HG03442 (cell line): ENCODE results near the gene HOXD3.

Experiments used
- ATAC-seq: cut with Tn5 transposase; IDR thresholded peaks from one replicate; pipeline ENCODE4 v1.9.1; 2021; ENCODE audit warnings: mild to moderate bottlenecking, moderate library complexity; ENCODE audit not compliant: unreplicated experiment

Gene HOXD3

DNA sequence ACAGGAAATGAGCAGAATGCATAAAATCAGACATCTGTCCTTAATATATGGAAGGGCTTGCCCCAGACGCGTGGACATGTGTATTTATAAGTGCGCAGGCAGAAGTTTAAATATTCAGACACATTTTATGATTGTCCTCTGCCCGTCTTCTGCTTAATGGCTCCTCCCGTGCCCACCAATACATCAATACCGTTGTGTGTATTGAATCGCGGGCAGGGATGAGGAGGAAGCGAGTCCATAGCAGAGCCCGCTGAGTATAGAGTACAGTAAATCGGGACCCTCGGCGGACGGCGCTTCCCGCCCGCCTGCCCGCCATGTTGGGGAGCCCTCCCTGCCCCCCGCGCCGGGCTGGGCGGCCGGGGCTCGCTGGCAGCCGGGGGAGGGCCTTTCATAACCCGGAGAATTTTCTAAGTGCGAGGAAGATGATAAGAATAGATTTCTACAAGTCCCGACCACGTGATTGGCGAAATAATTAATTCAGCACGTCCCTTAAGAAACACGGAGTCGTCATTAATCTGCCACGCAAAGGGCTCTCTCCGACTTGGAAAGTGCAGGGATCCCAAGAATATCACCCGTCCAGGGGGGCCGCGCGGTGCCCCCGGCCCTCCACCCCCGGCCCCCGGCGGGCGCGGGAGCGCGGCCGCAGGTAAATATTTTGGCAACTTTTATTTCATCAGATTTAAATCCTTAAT, at the start of gene HOXD3:
Gene HOXD3 (plus strand): TSS at position 501 of the 692 bp plus-strand sequence. CDS start 11,808 bp downstream, outside the sequence.
- no peak for ATAC-seq

DNA sequence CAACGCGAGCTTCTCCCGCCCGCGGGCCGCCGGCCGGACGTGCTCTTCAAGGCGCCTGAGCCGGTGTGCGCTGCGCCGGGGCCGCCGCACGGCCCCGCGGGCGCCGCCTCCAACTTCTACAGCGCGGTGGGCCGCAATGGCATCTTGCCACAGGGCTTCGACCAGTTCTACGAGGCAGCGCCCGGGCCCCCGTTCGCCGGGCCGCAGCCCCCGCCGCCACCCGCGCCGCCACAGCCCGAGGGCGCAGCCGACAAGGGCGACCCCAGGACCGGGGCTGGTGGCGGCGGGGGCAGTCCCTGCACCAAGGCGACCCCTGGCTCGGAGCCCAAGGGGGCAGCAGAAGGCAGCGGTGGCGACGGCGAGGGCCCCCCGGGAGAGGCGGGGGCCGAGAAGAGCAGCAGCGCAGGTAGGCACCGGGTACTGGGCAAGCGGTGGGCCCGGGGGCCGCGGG, 49.4 kb upstream of the HOXD3 start:
- ATAC-seq: no peak

DNA sequence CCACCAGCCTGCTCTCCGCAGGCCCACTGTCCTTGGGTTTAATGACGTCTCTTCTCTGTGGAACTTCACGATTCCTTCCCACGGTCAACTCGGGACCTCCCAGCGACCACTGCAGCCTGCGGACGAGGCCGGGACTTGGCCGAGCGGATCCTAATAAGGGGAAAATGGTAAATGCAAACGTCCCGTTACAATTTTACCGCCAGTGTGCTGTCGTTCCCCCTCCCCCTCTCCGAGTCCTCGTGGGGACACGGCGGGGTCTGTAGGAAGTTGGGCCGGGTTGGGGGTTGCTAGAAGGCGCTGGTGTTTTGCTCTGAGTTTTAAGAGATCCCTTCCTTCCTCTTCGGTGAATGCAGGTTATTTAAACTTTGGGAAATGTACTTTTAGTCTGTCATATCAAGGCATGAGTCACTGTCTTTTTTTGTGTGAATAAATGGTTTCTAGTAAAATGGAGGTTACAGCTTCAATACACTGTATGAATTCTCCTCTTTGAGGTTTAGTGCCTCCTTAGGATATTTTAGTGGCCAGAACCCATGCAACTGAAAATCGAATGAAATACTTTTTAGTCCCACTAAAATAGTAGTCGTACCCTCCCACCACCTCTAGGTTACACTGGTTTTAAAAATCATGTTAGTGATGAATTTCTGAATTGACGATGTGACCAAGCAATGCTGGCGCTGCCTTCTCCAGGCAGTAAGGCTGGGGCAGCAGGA, 47.8 kb upstream of the HOXD3 start:
- ATAC-seq: no peak

DNA sequence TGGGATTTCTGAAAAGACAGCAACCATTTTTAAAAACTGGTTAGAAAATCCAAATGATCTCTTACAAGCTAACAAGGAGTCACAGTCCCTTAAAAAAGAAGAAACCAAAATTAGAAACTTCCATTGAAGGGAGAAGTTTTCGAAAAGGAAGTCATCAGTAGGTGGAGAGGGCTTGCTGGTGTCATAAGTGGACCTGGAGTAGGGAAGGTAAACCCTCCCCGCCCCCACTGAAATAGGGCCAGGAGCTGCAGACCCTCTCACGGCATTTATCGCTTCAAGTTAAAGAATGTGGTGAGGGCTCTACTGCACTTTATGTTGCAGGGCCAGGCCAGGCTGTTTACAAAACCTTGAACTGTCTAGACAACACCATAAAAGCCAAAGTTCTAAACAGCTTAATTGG, 47.2 kb upstream of the HOXD3 start:
- ATAC-seq: no peak

DNA sequence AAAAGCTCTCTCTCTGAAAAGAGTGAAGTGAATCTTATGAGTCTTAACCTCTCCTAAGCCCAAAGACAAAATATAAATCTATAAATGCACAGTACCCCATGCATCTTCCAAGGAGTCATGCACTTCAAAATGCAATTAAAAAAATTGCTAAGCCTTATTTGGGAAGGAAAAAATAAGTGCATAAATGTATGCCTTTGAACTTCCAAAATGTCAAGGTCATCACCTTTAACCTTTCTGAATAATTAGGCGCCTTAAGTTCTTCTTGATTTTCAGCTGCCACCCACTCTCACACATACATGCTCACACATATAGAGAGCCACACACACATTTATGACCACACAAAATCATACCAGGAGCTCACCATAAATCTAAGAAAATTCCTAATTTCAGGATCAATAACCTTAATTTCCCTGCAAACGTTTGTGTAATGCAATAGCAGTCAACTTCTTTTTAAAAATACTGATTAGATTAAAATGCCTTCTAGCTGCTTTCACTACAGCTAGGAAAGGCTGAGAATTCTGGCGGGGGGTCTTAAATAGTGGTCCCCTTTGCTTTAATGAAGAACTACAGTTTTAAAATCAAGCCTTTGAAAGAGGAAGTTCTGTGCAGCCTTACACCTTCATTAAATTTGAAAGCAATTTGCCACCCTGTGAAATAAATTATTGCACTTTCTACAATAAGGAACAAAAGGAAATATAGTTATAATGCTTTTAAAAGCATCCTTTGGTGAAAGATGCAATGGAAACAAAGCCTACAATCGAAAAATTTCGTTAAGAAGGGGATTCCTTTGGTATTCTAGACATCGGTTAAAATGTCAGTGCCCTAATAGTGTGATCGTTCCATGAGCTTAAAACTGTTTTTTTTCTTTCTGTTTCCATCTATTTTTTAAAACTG, 46.4 kb upstream of the HOXD3 start:
- no peak for ATAC-seq

DNA sequence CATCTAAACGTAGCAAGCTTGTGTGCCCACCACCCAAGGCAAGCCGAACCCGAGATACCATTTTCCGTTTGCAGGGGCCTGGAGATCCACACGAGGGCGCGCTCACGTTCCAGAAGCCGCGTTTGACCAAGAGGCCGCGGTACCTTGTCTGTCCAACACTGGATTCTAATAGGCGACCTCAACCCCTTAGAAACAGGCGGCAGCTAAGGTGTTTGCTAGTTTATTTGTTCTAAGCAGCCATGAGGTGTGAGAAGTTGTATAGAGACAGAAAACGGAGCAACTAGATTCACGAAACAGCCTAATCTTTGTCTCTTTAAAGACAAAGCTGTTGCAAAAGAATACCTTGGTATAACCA, 45.8 kb upstream of the HOXD3 start:
- ATAC-seq: no peak

DNA sequence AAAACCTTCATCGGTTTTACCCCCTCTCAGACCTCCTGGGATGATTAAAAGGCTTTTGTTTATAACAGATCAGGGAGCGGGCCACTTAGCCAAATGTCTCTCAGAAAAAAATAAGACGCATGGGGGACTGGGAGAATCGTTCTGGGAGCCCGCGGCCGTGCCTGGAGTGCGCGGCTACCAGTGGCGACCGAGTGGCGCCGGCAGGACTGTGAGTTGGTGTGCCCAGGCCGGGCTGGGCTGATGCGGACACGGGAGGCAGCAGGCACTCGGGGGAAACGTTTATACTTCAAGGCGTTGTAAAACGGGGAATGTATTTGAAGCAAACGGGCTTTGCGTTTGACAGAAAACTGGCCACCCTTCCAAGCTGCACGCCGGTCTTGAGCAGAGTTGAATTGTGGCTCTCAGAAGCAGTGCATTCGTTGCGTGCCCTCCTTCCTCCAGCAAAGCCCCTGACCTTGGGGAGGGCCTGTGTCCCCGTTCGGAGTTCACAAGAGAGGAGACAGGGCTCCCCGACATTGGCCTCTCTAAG, 45.2 kb upstream of the HOXD3 start:
- no peak for ATAC-seq

DNA sequence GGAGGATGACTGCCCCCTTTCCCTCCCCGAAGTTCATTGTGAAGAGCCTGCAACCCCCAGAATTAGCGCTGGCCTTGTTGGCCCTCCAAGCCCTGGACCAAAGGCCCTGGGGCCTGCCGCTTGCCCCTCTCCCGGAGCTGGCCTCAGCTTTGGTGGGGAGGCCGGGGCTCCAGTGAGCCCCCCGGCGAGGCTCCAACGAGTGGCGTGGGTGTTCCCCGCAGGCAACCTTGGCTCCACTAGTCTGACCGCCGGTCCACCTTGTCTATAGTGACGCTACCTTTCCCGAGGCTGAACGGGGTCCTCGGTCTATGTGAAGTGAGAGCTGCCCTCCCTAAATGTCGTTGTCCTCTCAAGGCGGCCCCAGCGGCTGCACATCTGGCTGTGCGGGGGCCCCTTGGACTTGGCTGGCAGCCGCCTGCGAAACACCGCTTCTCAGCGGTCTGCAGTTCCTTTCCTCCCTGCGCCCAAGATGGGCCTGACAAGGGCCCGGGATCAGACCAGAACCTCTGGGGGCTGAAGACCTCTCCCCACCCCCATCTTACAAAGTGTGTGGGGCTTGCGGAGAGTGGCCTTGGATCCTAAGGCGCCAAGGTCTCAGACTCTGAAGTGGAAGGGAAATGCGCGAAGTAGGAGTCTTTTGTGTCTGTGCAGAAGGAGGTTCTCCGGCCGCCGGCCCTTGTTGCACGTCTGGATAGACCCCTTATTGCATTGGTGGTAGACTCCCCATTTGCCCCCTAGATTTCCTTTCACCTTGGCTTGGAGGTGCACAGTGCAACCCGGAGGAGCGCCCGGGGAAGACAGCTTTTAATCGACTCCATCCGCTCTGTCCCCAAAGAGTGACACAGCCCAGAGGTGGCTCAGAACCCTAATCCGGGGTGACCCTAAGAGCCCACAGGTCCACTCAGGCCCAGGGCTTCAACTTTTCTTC, 44.5 kb upstream of the HOXD3 start:
- ATAC-seq: no peak

DNA sequence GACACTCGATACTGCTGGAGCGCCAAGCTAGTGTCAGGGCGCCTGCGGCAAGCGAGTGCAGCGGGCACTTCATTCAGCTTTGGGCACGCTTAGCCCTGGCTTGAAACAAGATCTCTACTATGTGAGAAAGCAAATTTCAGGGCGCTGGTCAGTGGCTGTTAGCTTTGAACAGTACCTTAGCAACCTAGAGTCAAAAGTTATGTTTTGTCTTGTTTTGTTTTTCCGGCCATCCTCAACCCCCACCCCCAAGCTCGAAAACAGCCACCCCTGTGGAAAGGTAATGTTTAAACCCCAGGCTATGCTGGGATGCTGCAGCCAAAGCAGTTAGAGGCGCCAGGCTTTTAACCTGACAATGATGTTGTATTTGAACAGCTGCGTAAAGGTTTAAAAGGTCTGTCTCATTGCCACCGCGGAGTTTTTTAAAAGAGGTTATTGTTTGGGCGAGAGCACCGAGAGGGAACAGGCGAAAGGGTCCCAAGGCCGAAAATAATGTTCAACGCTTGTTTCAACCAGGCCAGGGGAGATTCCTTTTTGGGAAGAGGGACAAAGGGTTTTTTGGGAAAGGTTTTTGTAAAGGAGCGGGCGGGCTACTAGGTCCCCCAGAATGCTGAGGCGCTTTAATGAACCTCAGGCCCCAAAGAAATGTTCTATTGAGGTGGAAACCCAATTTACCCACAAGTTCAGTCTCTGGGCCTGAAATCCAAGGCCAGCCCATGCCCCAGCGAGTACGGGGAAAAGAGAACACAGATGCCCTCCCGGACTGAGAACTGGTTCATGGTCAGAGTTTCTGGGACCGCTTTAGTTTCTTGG, 42.8 kb upstream of the HOXD3 start:
- no peak for ATAC-seq

DNA sequence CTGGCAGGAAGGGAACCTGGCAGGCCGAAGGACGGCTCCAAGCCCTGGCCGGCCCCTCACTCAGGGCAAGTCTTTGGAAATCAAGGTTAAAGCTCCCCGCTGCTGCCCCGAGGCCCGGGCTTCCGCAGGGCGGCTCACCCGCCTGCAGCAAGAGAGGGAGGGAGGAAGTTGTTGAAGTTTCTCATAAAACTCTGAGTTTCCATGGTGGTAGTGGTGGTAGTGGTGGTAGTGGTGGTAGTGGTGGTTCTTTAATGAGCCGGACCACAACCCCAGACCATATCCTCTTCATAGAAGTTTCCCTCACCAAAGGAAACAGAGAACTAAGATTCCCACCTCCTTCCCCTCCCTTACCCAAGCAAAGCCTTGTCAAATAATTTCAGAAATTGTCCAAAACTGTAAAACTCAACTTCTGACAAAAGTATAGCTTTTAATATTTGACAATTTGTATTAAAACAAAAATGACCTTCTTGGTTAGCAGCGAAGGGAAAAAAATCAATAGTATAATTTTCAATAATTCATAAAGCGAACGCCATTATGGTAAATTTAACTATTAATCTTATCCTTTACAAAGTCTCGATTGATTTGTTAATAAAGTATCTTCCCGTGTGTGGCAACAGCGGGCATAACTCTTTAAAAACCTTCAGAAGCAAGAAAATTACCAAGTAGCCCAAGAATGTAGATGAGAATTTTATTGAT, 42.0 kb upstream of the HOXD3 start:
- no peak for ATAC-seq

DNA sequence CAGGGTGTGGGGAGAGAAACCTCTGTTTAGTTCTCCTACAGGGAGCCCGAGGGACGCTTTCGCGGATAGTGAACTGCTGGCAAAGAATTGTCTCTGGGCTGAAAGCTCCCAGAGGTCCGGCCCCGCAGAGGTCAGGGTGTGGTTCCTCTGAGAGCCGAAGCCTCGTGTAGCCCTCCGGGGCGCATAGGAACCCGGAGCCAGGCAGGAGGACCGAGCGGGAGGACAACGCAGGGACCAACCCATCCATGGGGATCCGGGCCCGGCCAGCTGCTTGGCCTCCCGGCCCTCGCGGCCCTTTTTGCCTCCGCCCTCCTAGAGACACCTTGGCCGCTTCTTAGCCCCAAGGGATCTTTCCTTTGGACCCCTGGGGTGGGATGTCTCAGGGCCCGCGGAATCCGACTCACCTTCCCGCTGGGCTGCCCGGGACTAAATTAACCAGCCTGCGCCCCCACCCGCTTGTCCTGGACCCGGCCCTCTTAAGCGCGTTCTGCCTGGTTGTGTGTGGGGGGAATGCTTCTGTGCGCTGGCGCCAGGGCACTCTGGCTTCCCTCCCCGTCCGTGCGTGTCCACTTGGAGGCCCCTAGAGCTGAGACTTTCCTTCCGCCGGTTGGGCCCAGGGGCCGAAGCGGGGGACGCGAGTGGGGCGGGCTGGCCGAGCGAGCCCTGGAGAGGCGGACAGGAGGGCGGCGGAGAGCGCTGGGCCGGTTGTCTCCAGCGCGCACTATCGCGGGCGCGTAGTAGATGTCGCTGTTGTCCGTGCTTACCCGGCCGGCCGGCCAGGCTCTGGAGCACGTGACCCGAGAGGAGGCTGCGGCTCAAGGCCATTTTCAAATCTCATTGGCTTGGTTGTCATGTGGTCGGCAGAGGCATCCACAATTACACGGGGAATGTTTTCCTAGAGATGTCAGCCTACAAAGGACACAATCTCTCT, 41.0 kb upstream of the HOXD3 start, which contains the start of gene HOXD10:
Gene HOXD10 (plus strand): TSS at position 896 of the 931 bp plus-strand sequence. CDS start 56 bp downstream, outside the sequence.
- no peak for ATAC-seq

DNA sequence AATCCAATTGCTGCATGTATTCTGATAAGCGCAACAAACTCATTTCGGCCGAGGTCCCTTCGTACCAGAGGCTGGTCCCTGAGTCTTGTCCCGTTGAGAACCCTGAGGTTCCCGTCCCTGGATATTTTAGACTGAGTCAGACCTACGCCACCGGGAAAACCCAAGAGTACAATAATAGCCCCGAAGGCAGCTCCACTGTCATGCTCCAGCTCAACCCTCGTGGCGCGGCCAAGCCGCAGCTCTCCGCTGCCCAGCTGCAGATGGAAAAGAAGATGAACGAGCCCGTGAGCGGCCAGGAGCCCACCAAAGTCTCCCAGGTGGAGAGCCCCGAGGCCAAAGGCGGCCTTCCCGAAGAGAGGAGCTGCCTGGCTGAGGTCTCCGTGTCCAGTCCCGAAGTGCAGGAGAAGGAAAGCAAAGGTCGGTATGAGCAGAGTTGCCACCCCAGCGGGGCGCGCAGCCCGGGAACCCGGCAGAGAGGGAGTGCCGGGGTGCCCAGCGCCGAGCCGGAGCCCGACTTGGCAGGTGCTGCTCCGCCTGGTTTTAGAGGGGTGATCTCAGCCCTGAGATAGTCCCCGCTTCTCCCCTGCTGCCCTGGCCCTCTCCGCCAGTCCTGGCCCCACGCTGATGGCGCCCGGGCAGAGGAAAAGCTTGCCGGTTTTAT, 39.8 kb upstream of the HOXD3 start:
- ATAC-seq: no peak

DNA sequence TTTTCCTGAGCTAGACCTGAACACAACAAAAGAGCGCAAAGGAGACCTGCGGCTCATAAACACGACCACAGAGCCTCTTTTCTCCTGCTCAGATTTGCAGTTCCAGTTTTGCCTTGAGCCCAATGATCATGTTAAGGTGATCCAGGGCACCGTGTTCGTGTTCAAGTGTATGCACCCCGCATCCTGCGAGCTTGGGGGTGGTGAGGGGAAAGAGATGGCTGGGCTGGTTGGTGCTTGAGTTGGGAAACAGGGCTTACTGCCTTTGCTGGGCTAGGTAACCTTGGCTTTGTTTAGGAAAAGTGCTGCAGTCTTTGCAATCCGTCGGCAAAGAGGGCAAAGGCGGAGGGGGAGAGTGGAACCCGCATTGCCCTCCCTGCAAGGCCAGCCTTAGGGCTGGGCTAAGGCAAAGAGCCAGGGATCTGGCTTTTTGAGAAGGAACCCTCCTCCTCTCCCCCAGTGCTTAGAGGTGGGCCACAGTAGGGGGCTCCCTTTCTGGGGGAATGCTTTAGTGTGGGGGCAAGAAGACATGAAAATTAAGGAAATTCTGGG, 39.2 kb upstream of the HOXD3 start:
- ATAC-seq: no peak

DNA sequence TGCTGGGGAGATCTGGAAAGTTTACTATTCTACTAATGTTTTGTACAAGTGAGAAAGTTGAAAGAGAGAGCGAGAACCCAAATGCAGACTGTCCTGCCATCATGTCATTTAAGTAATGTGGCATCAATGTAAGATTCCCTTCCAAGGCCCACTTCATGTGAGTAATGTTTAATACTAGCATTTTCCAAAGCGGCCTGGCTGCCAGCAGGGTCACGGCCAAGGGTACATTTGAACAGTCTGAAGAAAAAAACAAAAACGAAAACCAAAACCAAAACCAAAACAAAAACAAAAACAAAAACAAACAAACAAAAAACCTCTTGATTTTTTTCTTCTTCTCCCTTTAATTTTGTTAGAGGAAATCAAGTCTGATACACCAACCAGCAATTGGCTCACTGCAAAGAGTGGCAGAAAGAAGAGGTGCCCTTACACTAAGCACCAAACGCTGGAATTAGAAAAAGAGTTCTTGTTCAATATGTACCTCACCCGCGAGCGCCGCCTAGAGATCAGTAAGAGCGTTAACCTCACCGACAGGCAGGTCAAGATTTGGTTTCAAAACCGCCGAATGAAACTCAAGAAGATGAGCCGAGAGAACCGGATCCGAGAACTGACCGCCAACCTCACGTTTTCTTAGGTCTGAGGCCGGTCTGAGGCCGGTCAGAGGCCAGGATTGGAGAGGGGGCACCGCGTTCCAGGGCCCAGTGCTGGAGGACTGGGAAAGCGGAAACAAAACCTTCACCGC, 38.3 kb upstream of the HOXD3 start:
- no peak for ATAC-seq

DNA sequence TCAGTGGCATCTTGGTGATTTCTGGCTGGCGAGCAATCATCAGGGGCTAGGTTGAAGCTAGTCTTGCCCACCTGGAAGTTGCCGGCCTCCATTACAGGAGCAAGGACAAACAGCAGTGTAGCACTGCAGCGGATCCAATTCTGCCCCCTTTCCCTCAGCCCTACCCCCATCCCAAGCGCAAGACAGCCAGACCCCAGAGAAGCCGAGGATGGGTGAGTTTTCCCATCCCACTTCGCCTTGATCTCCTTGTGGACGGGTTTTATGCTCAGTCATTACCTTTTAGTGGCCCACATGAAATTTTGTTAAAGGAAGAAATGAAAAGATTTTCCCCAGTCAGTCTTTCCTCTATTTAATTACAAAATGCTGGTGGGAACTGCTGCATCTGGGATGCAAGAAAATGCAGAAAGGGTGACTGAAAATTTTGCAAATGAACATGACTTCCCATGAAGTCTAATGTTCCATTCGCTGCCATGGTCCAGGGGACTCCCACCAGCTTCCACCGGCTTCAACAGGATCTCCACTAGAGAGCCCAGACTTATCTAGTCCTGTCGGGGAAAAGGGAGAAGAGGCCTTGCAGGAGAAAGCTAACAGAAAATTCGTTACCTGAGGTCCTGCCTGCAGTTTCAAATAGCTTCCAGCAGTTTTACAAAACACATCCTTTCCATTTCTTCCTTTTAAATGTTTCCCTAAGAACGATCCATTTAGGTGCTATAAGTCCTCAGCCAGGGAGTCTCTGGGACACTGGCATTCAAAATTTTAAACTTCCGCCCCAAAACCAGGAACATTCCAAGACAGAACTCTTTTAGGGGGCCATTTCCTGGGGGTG, 36.5 kb upstream of the HOXD3 start:
- ATAC-seq: no peak
